ENCODE data around the gene OR12D3. TPM values are rescaled to one million over a fixed set of nuclear protein-coding genes. Genes with fewer than 3 reads are reported as not detected.

Gene OR12D3
- total RNA-seq, 1 donor from 2014 or later, result not detected

GRCh38 chr6:29388533-29388932 lies 13.4 kb upstream of the OR12D3 start:
- Histone ChIP-seq H3K79me2 (ENCODE audit: low read depth) (no peaks in the 10 kb centered on the region), H3K4me1 (no peaks in the 10 kb centered on the region), H3K27ac (no peak overlapping the region), H2AFZ (replicated peaks) (no peak overlapping the region), H3K4me2 (no peak overlapping the region), H3K27me3 (no peaks in the 10 kb centered on the region), H3K4me3 (no peak overlapping the region), H3K9me3 (ENCODE audit: low read depth) (no peaks in the 10 kb centered on the region), H3K9ac (no peak overlapping the region), H3F3A (ENCODE audit: low read depth) (no peaks in the 10 kb centered on the region), H3K36me3 (no peaks in the 10 kb centered on the region), H4K20me1 (ENCODE audit: low read depth) (no peaks in the 10 kb centered on the region)
- Mint-ChIP-seq H3K36me3 (no peaks in the 10 kb centered on the region), H3K27ac (no peak overlapping the region), H3K27me3 (ENCODE audit: insufficient read depth, low read depth) (peaks cover 2% of the 10 kb centered on the region), H3K4me3 (no peak overlapping the region), H3K4me1 (no peaks in the 10 kb centered on the region), H3K9me3 (no peaks in the 10 kb centered on the region)
- DNase-seq (ENCODE audit: low spot score), result no peak
- TF ChIP-seq EZH2 (IDR thresholded peaks at IDR 0.05), result no peak
- no peak for TF ChIP-seq CTCF (IDR thresholded peaks at IDR 0.05)
- TF ChIP-seq EZH2phosphoT487 (IDR thresholded peaks at IDR 0.05), result no peak

GRCh38 chr6:29376003-29376402 lies 912 bp upstream of the OR12D3 start:
- H3K27ac Mint-ChIP-seq, result no peak overlapping the region
- Histone ChIP-seq H3K27ac (no peak overlapping the region), H4K20me1 (ENCODE audit: low read depth) (no peaks in the 10 kb centered on the region), H3F3A (ENCODE audit: low read depth) (no peaks in the 10 kb centered on the region), H3K79me2 (ENCODE audit: low read depth) (no peaks in the 10 kb centered on the region), H2AFZ (replicated peaks) (no peak overlapping the region), H3K9ac (no peak overlapping the region), H3K9me3 (ENCODE audit: low read depth) (no peaks in the 10 kb centered on the region), H3K4me2 (no peak overlapping the region), H3K4me3 (no peak overlapping the region), H3K36me3 (no peaks in the 10 kb centered on the region), H3K4me1 (peaks cover 11% of the 10 kb centered on the region), H3K27me3 (no peaks in the 10 kb centered on the region)
- H3K36me3 Mint-ChIP-seq, result no peaks in the 10 kb centered on the region
- DNase-seq (ENCODE audit: low spot score), result no peak
- TF ChIP-seq EZH2 (IDR thresholded peaks at IDR 0.05) (no peak), EZH2phosphoT487 (IDR thresholded peaks at IDR 0.05) (no peak), CTCF (IDR thresholded peaks at IDR 0.05) (peak; percentile 36)
- H3K27me3 Mint-ChIP-seq (ENCODE audit: insufficient read depth, low read depth), result no peaks in the 10 kb centered on the region
- no peaks in the 10 kb centered on the region for H3K9me3 Mint-ChIP-seq
- H3K4me3 Mint-ChIP-seq, result no peak overlapping the region
- no peaks in the 10 kb centered on the region for H3K4me1 Mint-ChIP-seq

GRCh38 chr6:29368765-29369164 lies 6.3 kb downstream of the OR12D3 start, which contains the start of gene OR5V1:
Gene OR5V1, minus strand, starts transcription at chr6:29368865. Its CDS starts 12,670 bp downstream, at chr6:29356195.
- Histone ChIP-seq H3K9me3 (ENCODE audit: low read depth) (no peaks in the 10 kb centered on the region), H3K4me2 (no peak within 1 kb of the TSS), H3K27me3 (no peaks in the 10 kb centered on the region), H3K27ac (no peak within 1 kb of the TSS), H3K79me2 (ENCODE audit: low read depth) (no peaks in the 10 kb centered on the region), H3K4me1 (no peaks in the 10 kb centered on the region), H3K36me3 (no peaks in the 10 kb centered on the region), H2AFZ (replicated peaks) (peak within 1 kb of the TSS; percentile 34), H3K9ac (no peak within 1 kb of the TSS), H4K20me1 (ENCODE audit: low read depth) (no peaks in the 10 kb centered on the region), H3F3A (ENCODE audit: low read depth) (no peaks in the 10 kb centered on the region), H3K4me3 (no peak within 1 kb of the TSS)
- no peak within 1 kb of the TSS for H3K27ac Mint-ChIP-seq
- TF ChIP-seq CTCF (IDR thresholded peaks at IDR 0.05) (no peak), EZH2 (IDR thresholded peaks at IDR 0.05) (no peak), EZH2phosphoT487 (IDR thresholded peaks at IDR 0.05) (no peak)
- no peaks in the 10 kb centered on the region for H3K27me3 Mint-ChIP-seq (ENCODE audit: insufficient read depth, low read depth)
- DNase-seq (ENCODE audit: low spot score), result no peak
- H3K4me3 Mint-ChIP-seq, result no peak within 1 kb of the TSS
- H3K9me3 Mint-ChIP-seq, result no peaks in the 10 kb centered on the region
- no peaks in the 10 kb centered on the region for H3K36me3 Mint-ChIP-seq
- H3K4me1 Mint-ChIP-seq, result no peaks in the 10 kb centered on the region

Data from neural progenitor cell (in vitro differentiated cells).